ENCODE results near the gene VENTX. TPM values are rescaled to one million over a fixed set of nuclear protein-coding genes. Genes with fewer than 3 reads are reported as not detected.
"Not testable (repeated sequence)": the region's sequence is repeated elsewhere in the genome, so short reads cannot be mapped to it uniquely, and the experiment has no call there.

The VENTX gene
- total RNA-seq, 1 donor from 2014 or later: not detected

- intact Hi-C loops (cut with micrococcal nuclease): no loop called here
These were observed 22.9 kb upstream of the VENTX start for GRCh38 chr10:133214468-133215410.

- intact Hi-C loops (cut with micrococcal nuclease): no loop called here
These were observed 22.1 kb upstream of the VENTX start for GRCh38 chr10:133215586-133215985.

- intact Hi-C loops (cut with micrococcal nuclease): no loop called here
These were observed 20.9 kb upstream of the VENTX start for GRCh38 chr10:133216776-133217175.

- intact Hi-C loops (cut with micrococcal nuclease): no loop called here
These were observed 19.7 kb upstream of the VENTX start for GRCh38 chr10:133217800-133218589.

- intact Hi-C loops (cut with micrococcal nuclease): no loop called here
These were observed 18.8 kb upstream of the VENTX start for GRCh38 chr10:133218891-133219290.

- intact Hi-C loops (cut with micrococcal nuclease): no loop called here
These were observed 17.9 kb upstream of the VENTX start for GRCh38 chr10:133219782-133220181.

- intact Hi-C loops (cut with micrococcal nuclease): no loop called here
These were observed 16.3 kb upstream of the VENTX start for GRCh38 chr10:133221331-133221730.

GRCh38 chr10:133221756-133222155 lies 15.9 kb upstream of the VENTX start:
- intact Hi-C loops (cut with micrococcal nuclease): not testable (repeated sequence)

GRCh38 chr10:133224076-133224475 lies 13.6 kb upstream of the VENTX start:
- intact Hi-C loops (cut with micrococcal nuclease): no loop called here

- intact Hi-C loops (cut with micrococcal nuclease): no loop called here
These were observed 12.8 kb upstream of the VENTX start for GRCh38 chr10:133224756-133225372.

GRCh38 chr10:133225707-133226191 lies 11.9 kb upstream of the VENTX start:
- intact Hi-C loops (cut with micrococcal nuclease): loop anchor here (1.0 kb wide), 1 partner anchor 81 kb away; no protein-coding TSS in a partner anchor

- intact Hi-C loops (cut with micrococcal nuclease): loop anchor here (1.0 kb wide), 1 partner anchor 82 kb away; no protein-coding TSS in a partner anchor
These were observed 11.3 kb upstream of the VENTX start for GRCh38 chr10:133226251-133226808.

- intact Hi-C loops (cut with micrococcal nuclease): no loop called here
These were observed 10.4 kb upstream of the VENTX start for GRCh38 chr10:133227256-133227655.

GRCh38 chr10:133229265-133230043 lies 8.2 kb upstream of the VENTX start:
- intact Hi-C loops (cut with micrococcal nuclease): no loop called here

GRCh38 chr10:133230044-133230361 lies 7.7 kb upstream of the VENTX start, which contains the start of gene UTF1:
Gene UTF1 (plus strand): TSS chr10:133230217. CDS start chr10:133230289, 72 bp downstream.
- intact Hi-C loops (cut with micrococcal nuclease): no loop called here

GRCh38 chr10:133230387-133231195 lies 7.1 kb upstream of the VENTX start:
- intact Hi-C loops (cut with micrococcal nuclease): no loop called here

- intact Hi-C loops (cut with micrococcal nuclease): no loop called here
These were observed 6.3 kb upstream of the VENTX start for GRCh38 chr10:133231244-133231945.

- intact Hi-C loops (cut with micrococcal nuclease): no loop called here
These were observed 5.6 kb upstream of the VENTX start for GRCh38 chr10:133231946-133232574.
